Activated naive CD8-positive, alpha-beta T cell treated with anti-CD3 and anti-CD28 coated beads for 36 hours (primary cell): ENCODE results near the gene WBP2NL. TPM values are rescaled to one million over a fixed set of nuclear protein-coding genes. Genes with fewer than 3 reads are reported as not detected.
A peak's percentile ranks its signal among the peaks of the same experiment; 100 is the strongest.
"Not testable (repeated sequence)": the region's sequence is repeated elsewhere in the genome, so short reads cannot be mapped to it uniquely, and the experiment has no call there.

Source experiments
- DNase-seq: peaks from one replicate; pipeline ENCODE4 v3.0.0; 2021
- H3K27ac Mint-ChIP-seq: one replicate; pipeline ENCODE4 v1.8.0; 2022; ENCODE audit warnings: mild to moderate bottlenecking, moderate library complexity, mixed read lengths
- H3K27me3 Mint-ChIP-seq: one replicate; pipeline ENCODE4 v1.8.0; 2022; ENCODE audit warnings: mild to moderate bottlenecking, mixed read lengths
- H3K36me3 Mint-ChIP-seq: one replicate; pipeline ENCODE4 v1.8.0; 2021; ENCODE audit warnings: mild to moderate bottlenecking, mixed read lengths
- H3K4me1 Mint-ChIP-seq: one replicate; pipeline ENCODE4 v1.8.0; 2021; ENCODE audit warnings: mixed read lengths
- H3K4me3 Mint-ChIP-seq: one replicate; pipeline ENCODE4 v1.8.0; 2022; ENCODE audit warnings: mild to moderate bottlenecking, moderate library complexity, mixed read lengths
- H3K9me3 Mint-ChIP-seq: one replicate; pipeline ENCODE4 v1.8.0; 2022; ENCODE audit warnings: mixed read lengths
- total RNA-seq, 2 experiments: library from RNA; stranded (reverse); gene quantifications; one replicate each; pipeline ENCODE4 v1.2.3, GENCODE V29; 2021

Gene WBP2NL, protein sequence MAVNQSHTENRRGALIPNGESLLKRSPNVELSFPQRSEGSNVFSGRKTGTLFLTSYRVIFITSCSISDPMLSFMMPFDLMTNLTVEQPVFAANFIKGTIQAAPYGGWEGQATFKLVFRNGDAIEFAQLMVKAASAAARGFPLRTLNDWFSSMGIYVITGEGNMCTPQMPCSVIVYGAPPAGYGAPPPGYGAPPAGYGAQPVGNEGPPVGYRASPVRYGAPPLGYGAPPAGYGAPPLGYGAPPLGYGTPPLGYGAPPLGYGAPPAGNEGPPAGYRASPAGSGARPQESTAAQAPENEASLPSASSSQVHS
- under 1 TPM; 0.37 to 0.68 TPM for total RNA-seq

GRCh38 chr22:41998361-41999261 is at the start of gene WBP2NL:
Gene WBP2NL (plus strand): TSS chr22:41998788. CDS start chr22:41998819, 31 bp downstream.
- Mint-ChIP-seq H3K27me3 (no peaks in the 10 kb centered on the region), H3K4me3 (peak within 1 kb of the TSS; percentile 92), H3K4me1 (peaks cover 8% of the 10 kb centered on the region), H3K9me3 (peaks cover 11% of the 10 kb centered on the region), H3K27ac (peak within 1 kb of the TSS; percentile 94), H3K36me3 (peaks cover 24% of the 10 kb centered on the region)
- peak; percentile 85 for DNase-seq

- not testable (repeated sequence) for H3K27ac Mint-ChIP-seq
- Mint-ChIP-seq H3K4me1 (peaks cover 39% of the 10 kb centered on the region), H3K4me3 (peak overlapping the region; percentile 30)
Measured at GRCh38 chr22:41948928-41949296, 49.7 kb upstream of the WBP2NL start.

DNA sequence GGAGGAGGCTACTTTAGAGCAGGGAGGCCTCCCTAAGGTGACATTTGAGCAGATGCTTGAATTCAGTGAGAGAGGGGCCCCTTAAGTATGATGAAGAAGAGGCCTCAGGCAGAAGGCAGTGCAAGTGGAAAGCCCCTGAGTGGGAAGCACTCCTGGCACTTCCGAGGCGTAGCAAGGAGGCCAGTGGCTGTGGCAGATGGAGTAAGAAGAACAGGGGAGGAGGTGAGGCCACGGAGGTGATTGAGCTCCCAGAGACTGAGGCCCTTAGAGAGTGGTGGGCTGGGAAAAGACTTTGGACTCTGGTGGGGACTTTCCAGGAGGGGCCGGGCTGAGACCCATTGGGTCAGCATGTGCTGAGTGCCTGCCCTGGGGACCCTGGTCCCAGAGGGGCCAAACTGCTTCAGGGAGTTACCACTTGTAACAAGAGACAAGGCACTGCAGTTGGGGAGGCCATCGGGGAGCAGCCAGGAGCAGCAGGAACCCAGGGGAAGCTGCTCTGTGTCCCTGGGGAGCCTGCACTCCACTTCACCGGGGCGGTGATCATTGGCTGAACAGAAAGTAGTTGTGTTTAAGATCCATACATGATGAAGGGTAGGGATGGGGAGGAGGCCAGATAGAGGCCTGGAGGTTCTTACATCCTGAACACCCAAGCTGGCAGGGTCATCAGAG is 49.2 kb upstream of the WBP2NL start:
- Mint-ChIP-seq H3K27me3 (no peaks in the 10 kb centered on the region), H3K27ac (no peak overlapping the region), H3K36me3 (peaks cover 18% of the 10 kb centered on the region), H3K4me3 (peak overlapping the region; percentile 12), H3K4me1 (peaks cover 37% of the 10 kb centered on the region), H3K9me3 (no peaks in the 10 kb centered on the region)
- no peak for DNase-seq

More at GRCh38 chr22:41948928-41949296, 49.7 kb upstream of the WBP2NL start:
- not testable (repeated sequence) for DNase-seq, H3K27me3 Mint-ChIP-seq, H3K9me3 Mint-ChIP-seq
- H3K36me3 Mint-ChIP-seq = peaks cover 22% of the 10 kb centered on the region

GRCh38 chr22:41951898-41952474 is 46.6 kb upstream of the WBP2NL start, which contains the start of gene SMIM45:
Gene SMIM45 (plus strand): TSS chr22:41952150.
- Mint-ChIP-seq H3K4me3 (no peak within 1 kb of the TSS), H3K27me3 (no peaks in the 10 kb centered on the region), H3K36me3 (peaks cover 3% of the 10 kb centered on the region), H3K9me3 (no peaks in the 10 kb centered on the region), H3K27ac (no peak within 1 kb of the TSS), H3K4me1 (peaks cover 27% of the 10 kb centered on the region)
- no peak for DNase-seq

DNA sequence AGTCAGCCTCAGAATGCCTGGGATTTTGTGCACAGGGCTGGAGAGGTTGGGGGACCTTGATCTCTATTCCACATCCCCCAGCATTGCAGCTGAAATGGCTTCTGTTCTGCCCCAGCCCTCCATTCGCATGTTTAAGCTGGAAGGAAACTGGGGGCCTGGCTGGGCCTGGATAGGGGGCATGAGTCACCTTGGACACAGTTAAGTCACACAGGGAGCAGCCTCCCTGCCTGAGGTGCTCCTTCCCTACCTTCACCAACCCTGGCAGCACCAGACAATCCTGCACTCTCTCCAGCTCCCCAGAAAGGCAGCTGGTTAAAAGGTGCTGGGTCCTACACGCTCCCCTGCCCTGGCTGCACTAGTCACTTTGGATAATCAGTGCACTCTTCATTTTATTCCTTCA is 45.9 kb upstream of the WBP2NL start:
- Mint-ChIP-seq H3K36me3 (peaks cover 4% of the 10 kb centered on the region), H3K27me3 (no peaks in the 10 kb centered on the region), H3K4me3 (no peak overlapping the region), H3K9me3 (no peaks in the 10 kb centered on the region), H3K4me1 (peaks cover 24% of the 10 kb centered on the region), H3K27ac (no peak overlapping the region)
- DNase-seq = no peak

DNA sequence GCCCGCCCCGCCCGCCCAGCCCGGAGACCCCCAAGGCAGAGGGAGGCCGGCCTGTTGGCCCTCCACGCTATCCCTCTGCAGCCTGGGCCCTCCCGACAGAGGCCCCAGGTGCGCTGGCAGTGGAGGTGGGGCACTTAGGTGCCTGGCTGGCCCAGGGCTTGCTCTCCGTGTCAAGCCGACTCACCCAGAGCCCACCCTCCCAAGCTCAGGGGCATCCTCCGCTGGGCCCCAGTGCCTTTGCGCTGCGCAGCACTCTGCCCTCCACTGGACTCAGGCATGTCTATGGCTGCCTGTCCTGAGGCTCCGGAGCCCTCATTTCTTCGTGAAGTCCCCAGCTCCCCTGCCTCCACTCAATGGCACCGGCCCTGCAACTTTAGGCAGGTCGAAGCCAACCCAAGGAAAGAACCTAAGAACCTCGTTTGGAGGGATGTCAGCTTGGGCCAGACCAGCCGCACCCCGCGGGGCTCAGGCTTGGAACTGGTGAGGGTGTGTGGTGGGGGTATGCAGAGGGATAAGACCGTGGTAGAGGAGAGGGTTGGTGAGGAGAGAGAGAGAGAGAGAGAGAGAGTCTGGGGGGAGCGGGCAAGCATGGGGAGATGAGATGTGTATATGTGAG is 40.5 kb upstream of the WBP2NL start:
- H3K36me3 Mint-ChIP-seq = peaks cover 2% of the 10 kb centered on the region
- DNase-seq = no peak
- peaks cover 4% of the 10 kb centered on the region for H3K4me1 Mint-ChIP-seq
- H3K9me3 Mint-ChIP-seq = no peaks in the 10 kb centered on the region
- no peak overlapping the region for H3K27ac Mint-ChIP-seq
- H3K4me3 Mint-ChIP-seq = no peak overlapping the region
- H3K27me3 Mint-ChIP-seq = peaks cover 13% of the 10 kb centered on the region

DNA sequence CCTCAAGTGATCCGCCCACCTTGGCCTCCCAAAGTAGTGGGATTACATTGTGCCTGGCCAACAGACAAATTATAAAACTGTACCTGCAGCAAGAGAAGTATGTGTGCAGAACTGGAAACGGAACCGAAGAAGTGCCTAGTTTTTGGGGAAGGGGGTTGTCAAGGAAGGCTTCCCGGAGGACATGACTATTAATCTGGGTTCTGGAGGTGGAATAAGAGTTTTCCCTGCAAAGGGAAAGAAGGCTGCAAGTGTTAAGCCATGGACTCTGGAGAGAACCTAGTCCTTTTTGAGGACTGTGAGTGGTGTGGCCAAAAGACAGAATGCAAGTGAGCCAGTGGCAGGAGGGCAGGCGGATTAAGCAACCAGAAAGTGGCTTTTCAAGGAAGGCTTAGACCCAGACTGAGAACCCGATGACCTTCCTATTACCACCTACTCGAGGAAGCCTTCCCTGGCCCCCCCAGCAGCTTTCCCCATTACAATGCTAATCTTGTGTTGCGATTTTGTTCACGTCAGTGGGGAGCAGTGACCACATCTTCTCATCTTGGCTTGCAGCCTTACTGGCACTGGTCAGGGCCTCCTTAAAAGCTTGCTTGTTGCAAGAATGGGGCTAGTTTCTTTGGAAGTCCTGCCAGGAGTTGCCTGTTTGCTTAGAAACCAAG is 35.0 kb upstream of the WBP2NL start:
- Mint-ChIP-seq H3K4me3 (no peak overlapping the region), H3K36me3 (no peaks in the 10 kb centered on the region), H3K4me1 (peaks cover 3% of the 10 kb centered on the region), H3K27me3 (peaks cover 8% of the 10 kb centered on the region), H3K9me3 (no peaks in the 10 kb centered on the region), H3K27ac (no peak overlapping the region)
- DNase-seq = no peak

- no peak overlapping the region for H3K4me3 Mint-ChIP-seq
- no peaks in the 10 kb centered on the region for H3K36me3 Mint-ChIP-seq
- no peak for DNase-seq
- H3K27ac Mint-ChIP-seq = no peak overlapping the region
- peaks cover 4% of the 10 kb centered on the region for H3K27me3 Mint-ChIP-seq
- H3K4me1 Mint-ChIP-seq = peaks cover 3% of the 10 kb centered on the region
- H3K9me3 Mint-ChIP-seq = no peaks in the 10 kb centered on the region
Measured at GRCh38 chr22:41964112-41964491, 34.5 kb upstream of the WBP2NL start.

DNA sequence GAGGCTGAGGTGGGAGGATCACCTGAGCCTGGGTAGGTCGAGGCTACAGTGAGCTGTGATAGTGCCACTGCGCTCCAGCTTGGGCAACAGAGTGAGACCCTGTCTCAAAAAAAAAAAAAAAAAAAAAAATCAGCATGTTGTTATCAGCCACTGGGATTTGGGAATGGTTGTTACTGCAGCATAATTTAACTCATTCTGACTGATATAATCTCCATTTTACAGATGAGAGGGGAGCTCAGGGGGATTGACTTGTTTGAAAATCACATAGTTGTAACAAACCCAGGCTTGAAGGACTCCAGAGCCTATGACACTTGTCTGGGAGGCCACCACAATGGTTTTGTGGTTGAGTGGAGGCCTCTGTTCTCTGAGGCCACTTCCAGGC is 32.4 kb upstream of the WBP2NL start:
- Mint-ChIP-seq H3K4me1 (peaks cover 3% of the 10 kb centered on the region), H3K9me3 (no peaks in the 10 kb centered on the region), H3K4me3 (no peak overlapping the region), H3K27me3 (peaks cover 3% of the 10 kb centered on the region), H3K27ac (no peak overlapping the region), H3K36me3 (no peaks in the 10 kb centered on the region)
- no peak for DNase-seq

DNA sequence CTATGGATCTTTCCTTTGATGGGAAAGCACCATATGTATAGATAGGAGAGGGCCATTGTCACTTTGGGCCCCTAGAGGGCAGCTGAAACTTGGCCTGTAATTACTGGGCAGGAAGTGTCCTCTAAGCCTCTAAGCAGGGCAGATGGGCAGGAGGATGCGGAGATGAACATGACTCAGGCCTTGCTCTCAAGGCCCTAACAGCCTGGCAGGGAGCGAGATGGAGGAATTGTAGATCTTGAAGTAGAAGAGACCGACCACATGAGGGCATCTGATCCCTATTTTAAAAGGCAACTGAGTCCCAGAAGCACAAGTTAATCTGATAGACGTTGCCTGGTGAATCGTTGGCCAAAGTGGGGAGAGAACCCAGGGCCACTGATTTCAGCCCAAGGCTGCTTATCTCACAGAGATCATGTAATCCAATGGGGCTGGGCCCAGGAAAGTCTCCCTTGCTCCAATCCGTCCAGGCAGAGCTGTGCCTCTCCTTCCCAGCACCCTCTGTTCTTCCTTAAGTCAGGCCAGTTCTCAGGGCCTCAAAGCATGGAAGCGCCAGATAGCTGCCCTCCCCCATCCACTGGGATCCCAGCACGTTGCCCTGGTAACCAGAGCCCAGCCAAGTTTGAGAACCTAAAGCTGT is 31.9 kb upstream of the WBP2NL start:
- H3K36me3 Mint-ChIP-seq = no peaks in the 10 kb centered on the region
- no peaks in the 10 kb centered on the region for H3K9me3 Mint-ChIP-seq
- H3K4me1 Mint-ChIP-seq = peaks cover 3% of the 10 kb centered on the region
- peak; percentile 19 for DNase-seq
- H3K27me3 Mint-ChIP-seq = peaks cover 3% of the 10 kb centered on the region
- H3K4me3 Mint-ChIP-seq = no peak overlapping the region
- H3K27ac Mint-ChIP-seq = no peak overlapping the region

- Mint-ChIP-seq H3K27me3 (peaks cover 12% of the 10 kb centered on the region), H3K4me3 (no peak overlapping the region), H3K9me3 (no peaks in the 10 kb centered on the region), H3K36me3 (no peaks in the 10 kb centered on the region), H3K4me1 (peaks cover 3% of the 10 kb centered on the region), H3K27ac (no peak overlapping the region)
- no peak for DNase-seq
Measured at GRCh38 chr22:41968601-41969000, 30.0 kb upstream of the WBP2NL start.

DNA sequence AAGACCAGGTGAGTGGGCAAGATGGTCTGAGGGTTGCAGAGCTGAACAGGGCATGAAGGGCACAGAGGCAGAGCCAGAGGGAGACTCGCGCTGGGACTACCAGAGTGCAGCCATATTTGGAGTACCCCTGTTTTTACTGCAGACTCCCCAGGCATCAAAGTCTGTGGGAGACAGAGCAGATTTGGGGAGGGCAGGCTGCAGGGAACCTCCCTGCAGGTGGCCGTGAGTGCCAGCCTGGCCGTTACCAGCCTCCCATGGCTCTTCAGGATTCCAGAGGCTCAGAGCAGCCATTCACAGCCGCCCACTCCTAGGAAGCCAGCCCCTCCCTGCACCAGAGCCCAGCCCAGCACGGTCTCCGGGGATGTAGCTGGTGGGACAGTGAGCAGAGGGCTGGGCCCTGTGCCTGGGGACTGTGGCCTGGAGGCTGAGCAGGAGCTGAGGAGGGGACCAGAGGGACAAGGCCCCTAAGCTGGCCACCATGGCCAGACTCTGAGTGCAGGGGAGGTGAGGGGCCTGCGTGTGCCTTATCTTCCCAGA is 29.4 kb upstream of the WBP2NL start, which contains the start of gene SEPTIN3:
TSS of gene SEPTIN3 (plus strand) at position 334 of the 537 bp plus-strand sequence. CDS start 2,050 bp downstream, outside the sequence.
- DNase-seq = no peak
- Mint-ChIP-seq H3K27ac (no peak within 1 kb of the TSS), H3K36me3 (no peaks in the 10 kb centered on the region), H3K4me1 (peaks cover 3% of the 10 kb centered on the region), H3K9me3 (no peaks in the 10 kb centered on the region), H3K27me3 (peaks cover 15% of the 10 kb centered on the region), H3K4me3 (no peak within 1 kb of the TSS)

- H3K4me3 Mint-ChIP-seq = no peak overlapping the region
- no peak overlapping the region for H3K27ac Mint-ChIP-seq
- H3K27me3 Mint-ChIP-seq = peaks cover 29% of the 10 kb centered on the region
- H3K36me3 Mint-ChIP-seq = no peaks in the 10 kb centered on the region
- no peaks in the 10 kb centered on the region for H3K9me3 Mint-ChIP-seq
- H3K4me1 Mint-ChIP-seq = peaks cover 3% of the 10 kb centered on the region
- DNase-seq = no peak
Measured at GRCh38 chr22:41970601-41971000, 28.0 kb upstream of the WBP2NL start.
